Neural crest cell (in vitro differentiated cells): ENCODE measurements around the gene KPNA5. TPM values are rescaled to one million over a fixed set of nuclear protein-coding genes. Genes with fewer than 3 reads are reported as not detected.
A peak's percentile ranks its signal among the peaks of the same experiment; 100 is the strongest.
"Not testable (repeated sequence)": the region's sequence is repeated elsewhere in the genome, so short reads cannot be mapped to it uniquely, and the experiment has no call there.

ENCODE experiments used
- DNase-seq: peaks from one replicate; pipeline ENCODE4 v3.0.0; 2021; ENCODE audit warnings: low read depth, mixed read lengths, low spot score
- H3K27ac Mint-ChIP-seq: one replicate; pipeline ENCODE4 v1.8.0; 2021; ENCODE audit warnings: mild to moderate bottlenecking, mixed read lengths; ENCODE audit not compliant: unreplicated experiment
- H3K27me3 Mint-ChIP-seq: 2 replicates; pipeline ENCODE4 v1.8.0; 2021; ENCODE audit warnings: low read depth, mild to moderate bottlenecking, mixed read lengths
- H3K36me3 Mint-ChIP-seq: 2 replicates; pipeline ENCODE4 v1.8.0; 2021; ENCODE audit warnings: low read depth, mild to moderate bottlenecking, mixed read lengths
- H3K4me1 Mint-ChIP-seq: 2 replicates; pipeline ENCODE4 v1.8.0; 2021; ENCODE audit warnings: mixed read lengths
- H3K4me3 Mint-ChIP-seq: one replicate; pipeline ENCODE4 v1.8.0; 2021; ENCODE audit warnings: mild to moderate bottlenecking, mixed read lengths
- H3K9me3 Mint-ChIP-seq: 2 replicates; pipeline ENCODE4 v1.8.0; 2021; ENCODE audit warnings: mixed read lengths
- CTCF ChIP-seq: fragments of 200-600 bp; sonication (generic); conservative IDR thresholded peaks from 2 replicates; pipeline ENCODE4 v1.5.0; 2021; ENCODE audit warnings: antibody characterized with exemption, mild to moderate bottlenecking
- total RNA-seq: library from RNA; stranded (reverse); gene quantifications from 2 replicates; pipeline ENCODE4 v1.2.1, GENCODE V29; 2021

Gene KPNA5
- total RNA-seq, 1 donor from 2014 or later: 10.8 TPM

GRCh38 chr6:116651916-116652315 lies 29.1 kb upstream of the KPNA5 start:
- H3K27ac Mint-ChIP-seq: no peak overlapping the region
- no peaks in the 10 kb centered on the region for H3K27me3 Mint-ChIP-seq
- no peak overlapping the region for H3K4me3 Mint-ChIP-seq
- no peaks in the 10 kb centered on the region for H3K36me3 Mint-ChIP-seq
- DNase-seq: no peak
- H3K9me3 Mint-ChIP-seq: no peaks in the 10 kb centered on the region
- no peak for TF ChIP-seq CTCF
- H3K4me1 Mint-ChIP-seq: no peaks in the 10 kb centered on the region

GRCh38 chr6:116661594-116661993 lies 19.4 kb upstream of the KPNA5 start:
- peaks cover 15% of the 10 kb centered on the region for H3K4me1 Mint-ChIP-seq
- no peak for DNase-seq
- H3K4me3 Mint-ChIP-seq: no peak overlapping the region
- no peaks in the 10 kb centered on the region for H3K27me3 Mint-ChIP-seq
- no peak for TF ChIP-seq CTCF
- H3K9me3 Mint-ChIP-seq: no peaks in the 10 kb centered on the region
- H3K36me3 Mint-ChIP-seq: no peaks in the 10 kb centered on the region
- no peak overlapping the region for H3K27ac Mint-ChIP-seq

- no peak for TF ChIP-seq CTCF
- DNase-seq: no peak
- Mint-ChIP-seq H3K4me3 (no peak overlapping the region), H3K36me3 (no peaks in the 10 kb centered on the region), H3K27me3 (no peaks in the 10 kb centered on the region), H3K9me3 (no peaks in the 10 kb centered on the region), H3K27ac (no peak overlapping the region), H3K4me1 (peaks cover 22% of the 10 kb centered on the region)
Observed at GRCh38 chr6:116662202-116662601, 18.8 kb upstream of the KPNA5 start.

- no peak for TF ChIP-seq CTCF
- no peak for DNase-seq
- no peak overlapping the region for H3K27ac Mint-ChIP-seq
- no peaks in the 10 kb centered on the region for H3K27me3 Mint-ChIP-seq
- H3K4me1 Mint-ChIP-seq: peaks cover 32% of the 10 kb centered on the region
- H3K36me3 Mint-ChIP-seq: no peaks in the 10 kb centered on the region
- no peaks in the 10 kb centered on the region for H3K9me3 Mint-ChIP-seq
- H3K4me3 Mint-ChIP-seq: no peak overlapping the region
Observed at GRCh38 chr6:116663308-116663707, 17.7 kb upstream of the KPNA5 start.

GRCh38 chr6:116664169-116664568 lies 16.8 kb upstream of the KPNA5 start:
- DNase-seq, H3K27me3 Mint-ChIP-seq, H3K27ac Mint-ChIP-seq, H3K36me3 Mint-ChIP-seq, H3K9me3 Mint-ChIP-seq: not testable (repeated sequence)
- Mint-ChIP-seq H3K4me3 (peak overlapping the region; percentile 24), H3K4me1 (peaks cover 32% of the 10 kb centered on the region)

GRCh38 chr6:116665464-116665863 lies 15.5 kb upstream of the KPNA5 start:
- peaks cover 32% of the 10 kb centered on the region for H3K4me1 Mint-ChIP-seq
- peak overlapping the region; percentile 74 for H3K4me3 Mint-ChIP-seq

More at GRCh38 chr6:116665464-116665863, 15.5 kb upstream of the KPNA5 start:
- no peak for TF ChIP-seq CTCF
- no peaks in the 10 kb centered on the region for H3K27me3 Mint-ChIP-seq
- no peaks in the 10 kb centered on the region for H3K9me3 Mint-ChIP-seq
- H3K27ac Mint-ChIP-seq: no peak overlapping the region
- no peak for DNase-seq
- no peaks in the 10 kb centered on the region for H3K36me3 Mint-ChIP-seq
